A204.1 (cell line): Measurements from ENCODE around the gene LMBR1L.
"Not testable (repeated sequence)": the region's sequence is repeated elsewhere in the genome, so short reads cannot be mapped to it uniquely, and the experiment has no call there.

Experiments
- FAIRE-seq: peaks from 2 replicates; lab custom pipeline; 2012; peaks lifted over from hg19 to GRCh38; lab: Jason Lieb, UNC

LMBR1L gene

GRCh38 chr12:49084438-49084837 lies 26.2 kb downstream of the LMBR1L start:
- no peak for FAIRE-seq

DNA sequence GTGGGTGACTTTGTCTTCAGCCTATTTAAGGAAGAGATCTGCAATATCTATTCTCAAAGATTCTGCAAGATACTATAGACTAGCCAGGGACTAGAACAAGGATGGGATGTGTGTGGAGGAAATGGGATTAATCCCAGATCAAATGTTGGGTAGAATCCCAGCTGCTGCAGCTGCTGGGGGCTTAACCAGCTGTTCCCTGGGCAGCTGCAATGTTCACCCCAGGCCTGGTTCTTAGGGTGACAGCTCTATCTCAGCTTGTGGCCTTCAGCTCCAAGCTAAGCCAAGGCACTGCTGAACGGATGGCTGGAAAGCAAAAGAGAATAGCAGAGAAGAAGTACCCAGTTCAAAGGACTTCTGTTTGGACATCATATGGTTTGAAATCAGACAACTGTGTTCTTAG lies 30.9 kb downstream of the LMBR1L start:
- no peak for FAIRE-seq

DNA sequence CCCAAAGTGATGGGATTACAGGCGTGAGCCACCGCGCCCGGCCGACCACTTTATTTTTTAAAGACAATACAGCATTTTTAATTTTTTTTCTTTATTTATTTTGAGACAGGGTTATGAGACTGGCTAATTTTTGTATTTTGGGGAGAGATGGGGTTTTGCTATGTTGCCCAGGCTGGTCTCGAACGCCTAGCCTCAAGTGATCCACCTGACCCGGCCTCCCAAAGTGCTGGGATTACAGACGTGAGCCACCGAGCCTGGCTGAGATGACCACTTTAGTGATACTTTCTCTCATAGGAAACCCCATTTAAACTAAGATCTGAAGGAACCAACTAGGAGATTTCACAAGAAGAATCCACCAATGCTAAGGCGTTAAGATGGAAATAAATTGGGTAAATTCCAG lies 39.7 kb downstream of the LMBR1L start:
- FAIRE-seq = no peak

DNA sequence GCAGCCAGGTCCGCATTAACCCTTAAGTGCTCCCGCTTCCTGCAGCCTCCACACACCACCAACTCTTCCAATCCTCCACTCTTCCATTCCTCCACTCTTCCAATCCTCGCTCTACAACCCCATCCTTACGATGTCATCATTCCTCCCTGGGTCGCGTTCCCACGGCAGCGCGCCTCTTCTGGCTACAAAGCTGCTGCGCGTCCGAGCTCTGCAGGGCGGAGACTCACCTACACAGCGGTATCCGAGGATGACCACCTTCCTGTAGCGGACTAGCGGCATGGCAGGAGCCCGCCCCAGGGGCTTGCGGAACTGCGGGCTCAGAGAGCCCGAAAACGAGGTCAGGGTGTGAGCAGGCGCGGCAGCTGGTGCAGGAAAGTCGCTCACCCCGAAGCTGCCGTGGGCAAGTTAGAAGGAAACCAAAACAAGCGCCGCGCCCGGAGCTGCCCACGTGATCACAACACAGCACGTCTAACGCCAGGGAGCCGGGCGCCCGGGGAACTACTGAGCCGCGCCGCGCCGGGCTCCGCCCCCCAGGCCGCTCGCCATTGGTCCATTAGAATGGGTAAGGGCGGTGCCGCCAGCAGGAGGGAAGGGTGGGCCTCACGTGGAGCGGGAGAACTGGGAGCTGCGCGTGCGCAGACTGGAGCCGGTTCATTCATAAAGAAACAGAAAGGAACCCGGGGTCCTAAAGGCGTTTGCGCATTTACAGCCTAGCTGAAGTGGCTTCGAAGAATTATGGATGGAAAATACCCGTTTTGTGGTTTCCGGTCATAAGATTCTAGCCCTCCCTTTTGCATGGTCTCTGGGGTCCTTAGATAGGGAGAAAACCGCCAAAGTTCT lies 40.9 kb downstream of the LMBR1L start, which contains the start of gene RHEBL1:
RHEBL1 (minus strand) TSS at position 473 of the 840 bp plus-strand sequence; CDS start at position 279, 194 bp downstream.
- FAIRE-seq = peak; percentile 84

- FAIRE-seq = no peak
Observed at GRCh38 chr12:49068879-49069506, 41.7 kb downstream of the LMBR1L start.

DNA sequence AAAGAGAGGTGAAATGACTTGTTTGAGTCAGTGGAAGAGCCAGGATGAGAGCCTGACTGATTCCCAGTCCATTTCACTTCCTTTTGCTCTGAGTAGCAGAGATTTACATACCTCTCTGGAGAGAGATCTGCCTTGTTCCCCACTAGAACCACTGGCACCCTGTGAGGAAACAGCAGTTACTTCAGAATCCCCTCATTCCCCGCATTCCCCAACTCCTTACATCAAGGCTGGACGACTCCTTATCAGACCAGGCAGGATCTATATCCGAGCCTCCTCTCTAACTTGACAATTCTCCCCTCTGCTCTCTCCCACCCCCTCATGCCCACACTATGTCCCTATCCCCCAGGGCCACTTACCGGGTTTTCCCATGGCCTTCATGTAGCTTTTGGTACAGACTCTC lies 44.5 kb downstream of the LMBR1L start:
- FAIRE-seq = no peak

GRCh38 chr12:49064767-49065152 lies 45.9 kb downstream of the LMBR1L start:
- FAIRE-seq = no peak

- FAIRE-seq = not testable (repeated sequence)
Observed at GRCh38 chr12:49061916-49062315, 48.7 kb downstream of the LMBR1L start.

DNA sequence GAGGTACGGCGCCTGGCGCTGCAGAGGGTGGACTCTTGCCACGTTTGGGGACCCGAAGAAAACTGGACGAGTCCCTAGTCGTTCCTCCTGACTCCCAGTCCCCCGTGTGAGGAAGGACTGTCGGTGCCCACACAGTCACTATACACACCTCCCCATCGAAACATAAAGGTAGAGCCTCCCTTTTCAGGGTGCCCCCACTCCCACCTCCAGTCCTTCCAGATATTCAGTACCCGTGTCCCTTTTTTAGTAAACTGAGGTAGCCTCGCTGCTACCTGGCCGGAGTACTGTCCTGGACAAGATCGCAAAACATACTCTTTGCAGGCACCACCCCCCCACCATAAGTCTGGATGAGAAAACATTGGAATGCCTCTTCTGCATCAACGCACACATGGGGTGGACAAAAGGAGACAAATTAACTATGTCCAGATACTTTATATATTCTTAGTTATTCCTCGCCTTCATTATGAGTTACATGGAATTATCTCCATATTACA lies 49.4 kb downstream of the LMBR1L start:
- FAIRE-seq = no peak

- no peak for FAIRE-seq
Observed at GRCh38 chr12:49060237-49061156, 50.1 kb downstream of the LMBR1L start, which contains the start of gene KMT2D. KMT2D (minus strand) TSS chr12:49060794; CDS start chr12:49055324, 5,470 bp downstream.

GRCh38 chr12:49059299-49060171 lies 51.1 kb downstream of the LMBR1L start:
- no peak for FAIRE-seq

DNA sequence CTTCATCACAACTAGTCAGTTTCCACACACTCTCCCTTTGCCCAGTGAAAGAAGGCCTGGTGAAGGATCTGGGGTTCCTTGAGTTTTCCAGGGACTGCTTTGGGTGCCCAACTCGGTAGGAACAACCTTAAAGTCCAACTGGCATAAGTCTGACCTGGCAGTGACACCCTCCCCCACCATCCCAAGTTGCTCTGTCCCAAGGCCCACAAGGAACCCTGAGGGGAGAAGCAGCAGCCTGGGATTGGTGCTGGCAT lies 51.7 kb downstream of the LMBR1L start:
- FAIRE-seq = no peak

- FAIRE-seq = no peak
Observed at GRCh38 chr12:49058366-49059044, 52.1 kb downstream of the LMBR1L start.

DNA sequence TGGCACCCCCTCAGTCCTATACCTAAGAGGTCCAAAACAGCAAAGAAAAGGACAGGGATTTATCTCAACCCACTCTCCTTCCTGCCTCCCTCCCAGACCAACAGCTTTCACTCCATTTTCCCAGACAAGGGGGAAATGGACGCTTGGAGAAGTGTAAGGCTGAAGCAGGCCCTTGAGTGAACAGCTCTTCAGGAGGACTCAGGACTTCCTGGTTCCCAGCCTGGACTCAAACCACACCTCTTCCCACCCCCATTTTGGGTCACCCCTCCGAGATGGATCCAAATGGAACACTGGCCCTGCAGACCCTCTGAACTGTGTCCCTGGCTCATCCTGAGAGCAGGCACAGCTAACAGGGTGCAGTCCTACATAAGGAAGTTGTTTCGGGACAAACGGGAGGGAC lies 52.8 kb downstream of the LMBR1L start:
- FAIRE-seq = no peak

DNA sequence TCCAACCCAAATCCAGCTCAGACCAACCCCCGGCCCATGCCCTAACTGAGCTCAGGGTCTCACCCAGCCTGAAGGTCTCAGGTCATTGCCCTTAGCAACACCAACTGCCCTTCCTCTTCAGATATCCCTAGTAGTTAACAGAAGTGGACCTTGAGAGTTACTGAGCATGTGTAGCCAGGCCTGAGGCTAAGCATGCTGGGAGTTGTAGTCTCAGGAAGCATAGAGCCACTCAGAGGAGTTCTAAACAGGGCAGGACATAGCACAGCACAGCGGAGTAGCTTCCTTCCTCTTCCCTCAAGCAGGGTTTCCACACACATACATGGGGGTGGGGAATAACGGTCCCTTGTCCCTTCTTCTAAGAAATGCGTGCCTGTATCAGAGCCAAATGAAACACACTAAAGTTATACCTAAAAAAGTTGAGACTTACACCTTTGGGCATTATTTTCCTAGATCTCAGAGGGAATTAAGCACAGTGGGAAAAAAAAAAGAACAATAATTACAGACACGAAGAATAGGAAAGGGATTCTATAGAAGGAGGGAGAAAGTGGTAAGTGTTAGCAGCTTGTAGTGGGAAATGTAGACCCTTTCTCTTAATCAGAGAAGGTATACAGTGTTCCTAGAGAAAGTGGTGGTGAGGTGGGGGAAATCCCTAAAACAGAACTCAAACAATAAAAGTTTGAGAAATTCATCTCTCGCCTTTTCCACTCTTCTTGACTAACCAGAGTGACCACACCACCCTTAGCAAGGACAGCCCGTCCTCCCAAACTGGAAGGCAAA lies 54.5 kb downstream of the LMBR1L start:
- FAIRE-seq = no peak

DNA sequence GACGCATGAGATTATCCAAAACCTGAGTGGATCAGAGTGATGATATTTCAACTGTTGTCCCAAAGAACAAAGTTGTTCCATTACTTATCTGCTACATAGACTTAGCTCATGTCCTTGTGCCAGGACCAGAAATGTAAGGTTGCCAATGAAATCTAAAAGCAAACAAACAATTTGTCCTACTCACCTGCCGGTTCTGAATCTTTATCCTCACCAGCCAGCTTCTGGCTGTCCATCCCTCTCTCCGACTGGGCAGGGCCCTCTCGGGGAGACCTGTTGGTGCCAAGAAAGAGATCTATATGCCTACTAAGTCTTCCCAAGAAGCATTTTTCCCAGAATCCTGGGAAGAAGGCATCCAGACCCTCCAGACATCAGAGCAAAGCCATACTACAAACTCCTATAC lies 55.6 kb downstream of the LMBR1L start:
- no peak for FAIRE-seq

- no peak for FAIRE-seq
Observed at GRCh38 chr12:49054524-49054923, 56.1 kb downstream of the LMBR1L start.

GRCh38 chr12:49054096-49054495 lies 56.6 kb downstream of the LMBR1L start:
- no peak for FAIRE-seq

DNA sequence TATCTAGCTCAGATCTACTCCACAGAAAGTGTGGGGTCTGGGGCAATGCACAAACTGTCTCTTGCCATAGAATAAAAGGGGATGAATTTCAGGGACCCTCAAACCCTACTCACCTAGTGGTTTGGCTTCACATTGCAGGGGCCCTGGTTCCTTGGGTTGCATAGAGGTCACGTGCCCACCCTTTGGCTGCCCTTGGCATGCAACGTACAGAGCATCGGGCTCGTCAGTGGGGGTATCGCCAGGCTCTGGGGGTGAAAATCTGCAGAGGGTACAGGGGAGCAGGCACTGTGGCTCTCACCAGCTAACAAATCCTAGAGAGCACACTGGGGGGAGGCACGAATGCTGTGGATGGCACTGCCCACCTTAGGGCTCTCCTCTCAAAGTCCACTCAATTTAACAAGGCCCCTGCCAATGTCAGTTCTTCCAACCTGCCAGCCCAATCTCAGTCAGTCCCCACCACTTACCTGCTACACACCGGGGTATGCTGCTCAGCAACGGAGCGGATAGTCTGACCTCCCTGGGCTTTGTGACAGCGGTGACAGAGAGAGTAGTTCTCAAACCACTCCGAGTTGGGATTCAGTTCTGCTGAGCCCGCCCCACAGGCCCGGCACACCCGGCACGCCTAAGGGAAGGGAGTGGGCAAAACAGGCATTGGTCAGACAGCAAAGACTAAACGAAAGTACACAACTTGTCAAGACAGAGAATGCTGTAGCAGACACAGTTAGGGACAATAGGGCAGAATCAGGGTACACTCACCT lies 58.0 kb downstream of the LMBR1L start:
- no peak for FAIRE-seq
